Lower lobe of right lung (tissue), 2 donors: ENCODE data around the gene DPM2. TPM values are rescaled to one million over a fixed set of nuclear protein-coding genes. Genes with fewer than 3 reads are reported as not detected.

Source experiments
- ATAC-seq, 2 donors: fragments of 200-7000 bp; cut with Tn5 transposase; one replicate each; pipeline ENCODE4 v1.9.1; 2020 to 2022; ENCODE audit warnings: mild to moderate bottlenecking in 2 of 2, moderate library complexity in 2 of 2
- DNase-seq: peaks from one replicate; pipeline ENCODE4 v3.0.0-alpha.2; 2020
- H3K27ac ChIP-seq: fragments of 200-600 bp; one replicate; pipeline ENCODE4 v1.8.0; 2022
- H3K27me3 ChIP-seq: fragments of 200-600 bp; one replicate; pipeline ENCODE4 v1.8.0; 2022; ENCODE audit warnings: low read depth
- H3K36me3 ChIP-seq: fragments of 200-600 bp; one replicate; pipeline ENCODE4 v1.8.0; 2022; ENCODE audit warnings: mild to moderate bottlenecking
- H3K4me1 ChIP-seq: fragments of 200-600 bp; one replicate; pipeline ENCODE4 v1.8.0; 2022
- H3K4me3 ChIP-seq: fragments of 200-600 bp; one replicate; pipeline ENCODE4 v1.8.0; 2022; ENCODE audit warnings: mild to moderate bottlenecking
- H3K9me3 ChIP-seq: fragments of 200-600 bp; one replicate; pipeline ENCODE4 v1.8.0; 2022
- CTCF ChIP-seq: fragments of 200-600 bp; IDR thresholded peaks from one replicate; pipeline ENCODE4 v1.8.0; 2022; ENCODE audit warnings: antibody characterized with exemption, mild to moderate bottlenecking
- intact Hi-C: fragments of 100-400 bp; cut with DNase I; formaldehyde crosslinking; loops from one replicate; pipeline ENCODE4 v1.11.0; 2022
- total RNA-seq: library from RNA; stranded (reverse); fragmentation: NEBNext Ultra II Directional; extraction: Animal tissue kit (Norgen Biotek cat#: 25700); gene quantifications from one replicate; pipeline ENCODE4 v1.2.1, GENCODE V29; 2021
- donor health status: DM: no; HTN: yes; CAD: no; lungs with severe emphysema.

DPM2 gene
- total RNA-seq, 1 donor from 2014 or later, result 33.7 TPM

- intact Hi-C loops, result no loop called here
Measured at GRCh38 chr9:127965953-127966352, 28.3 kb upstream of the DPM2 start.

GRCh38 chr9:127963359-127964064 is 25.9 kb upstream of the DPM2 start:
- Histone ChIP-seq H3K27ac (peak overlapping the region; percentile 41), H3K27me3 (no peaks in the 10 kb centered on the region), H3K36me3 (no peaks in the 10 kb centered on the region), H3K9me3 (no peaks in the 10 kb centered on the region), H3K4me3 (no peak overlapping the region), H3K4me1 (peaks cover 72% of the 10 kb centered on the region)
- TF ChIP-seq CTCF, result no peak
- intact Hi-C loops, result no loop called here
- DNase-seq (no peak), ATAC-seq (no peak)

More at GRCh38 chr9:127965953-127966352, 28.3 kb upstream of the DPM2 start:
- ATAC-seq, result peak; percentile 1 to 10
- H3K9me3 ChIP-seq, result no peaks in the 10 kb centered on the region
- no peaks in the 10 kb centered on the region for H3K36me3 ChIP-seq
- H3K4me1 ChIP-seq, result peaks cover 85% of the 10 kb centered on the region
- H3K27me3 ChIP-seq, result no peaks in the 10 kb centered on the region
- H3K27ac ChIP-seq, result peak overlapping the region; percentile 84
- DNase-seq, result no peak
- H3K4me3 ChIP-seq, result peak overlapping the region; percentile 27
- TF ChIP-seq CTCF, result no peak

- peak overlapping the region; percentile 41 for H3K27ac ChIP-seq
Measured at GRCh38 chr9:127963041-127963358, 25.3 kb upstream of the DPM2 start.

GRCh38 chr9:127962278-127962677 is 24.6 kb upstream of the DPM2 start:
- H3K9me3 ChIP-seq, result no peaks in the 10 kb centered on the region
- peaks cover 60% of the 10 kb centered on the region for H3K4me1 ChIP-seq
- no peaks in the 10 kb centered on the region for H3K36me3 ChIP-seq
- no peak for ATAC-seq
- no peak for TF ChIP-seq CTCF
- no peak overlapping the region for H3K27ac ChIP-seq
- intact Hi-C loops, result no loop called here
- H3K4me3 ChIP-seq, result no peak overlapping the region
- no peak for DNase-seq
- no peaks in the 10 kb centered on the region for H3K27me3 ChIP-seq

More at GRCh38 chr9:127963041-127963358, 25.3 kb upstream of the DPM2 start:
- Histone ChIP-seq H3K4me1 (peaks cover 67% of the 10 kb centered on the region), H3K9me3 (no peaks in the 10 kb centered on the region), H3K27me3 (no peaks in the 10 kb centered on the region), H3K4me3 (no peak overlapping the region), H3K36me3 (no peaks in the 10 kb centered on the region)
- no peak for DNase-seq
- TF ChIP-seq CTCF, result no peak
- intact Hi-C loops, result no loop called here
- ATAC-seq, result no peak

- no peak for DNase-seq
- Histone ChIP-seq H3K27me3 (no peaks in the 10 kb centered on the region), H3K9me3 (no peaks in the 10 kb centered on the region), H3K27ac (no peak overlapping the region), H3K4me3 (no peak overlapping the region), H3K36me3 (no peaks in the 10 kb centered on the region), H3K4me1 (peaks cover 54% of the 10 kb centered on the region)
- TF ChIP-seq CTCF, result no peak
- no peak for ATAC-seq
- intact Hi-C loops, result no loop called here
Measured at GRCh38 chr9:127961613-127962155, 24.0 kb upstream of the DPM2 start.
